ENCODE measurements around the gene GDPD4.

GDPD4 gene

GRCh38 chr11:77206264-77207018 lies 95.0 kb downstream of the GDPD4 start:
- no peak for DNase-seq (ENCODE audit: low read depth in 1 of 2, low spot score in 1 of 2)

GRCh38 chr11:77205467-77206263 lies 95.8 kb downstream of the GDPD4 start:
- DNase-seq (ENCODE audit: low read depth in 1 of 2, low spot score in 1 of 2): no peak

GRCh38 chr11:77204754-77205466 lies 96.6 kb downstream of the GDPD4 start:
- no peak for DNase-seq (ENCODE audit: low read depth in 1 of 2, low spot score in 1 of 2)

- DNase-seq (ENCODE audit: low read depth in 1 of 2, low spot score in 1 of 2): no peak
Observed at GRCh38 chr11:77203901-77204753, 97.4 kb downstream of the GDPD4 start.

- DNase-seq (ENCODE audit: low read depth in 1 of 2, low spot score in 1 of 2): no peak
Observed at GRCh38 chr11:77202941-77203900, 98.3 kb downstream of the GDPD4 start.

GRCh38 chr11:77201991-77202841 lies 99.3 kb downstream of the GDPD4 start:
- DNase-seq (ENCODE audit: low read depth in 1 of 2, low spot score in 1 of 2): no peak

- no peak for DNase-seq (ENCODE audit: low read depth in 1 of 2, low spot score in 1 of 2)
Observed at GRCh38 chr11:77201370-77201769, 100.1 kb downstream of the GDPD4 start.

GRCh38 chr11:77200351-77201268 lies 100.9 kb downstream of the GDPD4 start:
- no peak for DNase-seq (ENCODE audit: low read depth in 1 of 2, low spot score in 1 of 2)

GRCh38 chr11:77199137-77199745 lies 102.2 kb downstream of the GDPD4 start:
- no peak for DNase-seq (ENCODE audit: low read depth in 1 of 2, low spot score in 1 of 2)

- no peak for DNase-seq (ENCODE audit: low read depth in 1 of 2, low spot score in 1 of 2)
Observed at GRCh38 chr11:77198440-77198849, 103.0 kb downstream of the GDPD4 start.

- DNase-seq (ENCODE audit: low read depth in 1 of 2, low spot score in 1 of 2): no peak
Observed at GRCh38 chr11:77197626-77198320, 103.7 kb downstream of the GDPD4 start.

- no peak for DNase-seq (ENCODE audit: low read depth in 1 of 2, low spot score in 1 of 2)
Observed at GRCh38 chr11:77196961-77197360, 104.5 kb downstream of the GDPD4 start.

GRCh38 chr11:77195071-77195755 lies 106.3 kb downstream of the GDPD4 start:
- DNase-seq (ENCODE audit: low read depth in 1 of 2, low spot score in 1 of 2): no peak

GRCh38 chr11:77193911-77194830 lies 107.3 kb downstream of the GDPD4 start:
- DNase-seq (ENCODE audit: low read depth in 1 of 2, low spot score in 1 of 2): no peak

GRCh38 chr11:77193167-77193566 lies 108.3 kb downstream of the GDPD4 start:
- DNase-seq (ENCODE audit: low read depth in 1 of 2, low spot score in 1 of 2): no peak
